SK-MEL-5 (cell line): ENCODE data around the gene SLF2. TPM values are rescaled to one million over a fixed set of nuclear protein-coding genes. Genes with fewer than 3 reads are reported as not detected.

Source experiments
- DNase-seq: peaks from one replicate; pipeline ENCODE4 v3.0.0-alpha.2; 2016; ENCODE audit warnings: low read depth, low spot score
- in situ Hi-C: cut with HindIII; loops from 2 replicates; pipeline ENCODE4 v1.10.0; 2016; ENCODE audit warnings: low sequenced_read_pairs, high pct_unique_total_duplicates, low pct_unique_long_range_greater_than_20kb
- total RNA-seq: library from RNA; depleted of rRNA; stranded (reverse); fragments of >200 nt; shearing (Covaris generic); gene quantifications from 2 replicates; pipeline ENCODE4 v1.2.3, GENCODE V29; 2014

The SLF2 gene
- total RNA-seq, 1 experiment from 2014 or later = 21.8 TPM

DNA sequence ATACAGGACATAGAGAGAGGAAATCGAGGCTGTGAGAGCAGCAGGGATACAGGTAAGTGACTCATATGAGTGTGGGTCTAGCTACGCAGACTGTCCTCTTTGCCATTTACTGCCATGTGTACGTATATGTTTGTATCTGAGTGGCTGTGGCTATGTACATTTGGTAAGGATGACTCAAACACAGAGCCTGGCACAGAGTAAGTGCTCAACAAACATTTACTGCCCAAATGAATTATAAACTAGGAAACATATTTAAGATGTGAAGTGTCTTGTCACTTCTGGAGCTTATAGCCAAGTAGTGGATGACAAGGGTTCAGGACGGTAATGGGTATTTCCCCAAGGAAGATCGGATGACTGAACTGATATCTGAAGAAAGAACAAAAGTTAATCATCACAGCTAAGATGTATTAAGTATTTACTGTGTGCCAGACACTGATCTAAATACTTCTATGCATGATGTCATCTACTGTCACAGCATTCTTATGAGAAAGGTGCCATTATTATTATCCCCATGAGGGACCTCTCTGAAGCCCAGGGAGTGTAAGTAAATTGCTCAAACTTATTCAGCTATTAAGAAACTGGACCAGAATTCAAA, 68.5 kb downstream of the SLF2 start:
- in situ Hi-C loops = no loop called here
- no peak for DNase-seq

DNA sequence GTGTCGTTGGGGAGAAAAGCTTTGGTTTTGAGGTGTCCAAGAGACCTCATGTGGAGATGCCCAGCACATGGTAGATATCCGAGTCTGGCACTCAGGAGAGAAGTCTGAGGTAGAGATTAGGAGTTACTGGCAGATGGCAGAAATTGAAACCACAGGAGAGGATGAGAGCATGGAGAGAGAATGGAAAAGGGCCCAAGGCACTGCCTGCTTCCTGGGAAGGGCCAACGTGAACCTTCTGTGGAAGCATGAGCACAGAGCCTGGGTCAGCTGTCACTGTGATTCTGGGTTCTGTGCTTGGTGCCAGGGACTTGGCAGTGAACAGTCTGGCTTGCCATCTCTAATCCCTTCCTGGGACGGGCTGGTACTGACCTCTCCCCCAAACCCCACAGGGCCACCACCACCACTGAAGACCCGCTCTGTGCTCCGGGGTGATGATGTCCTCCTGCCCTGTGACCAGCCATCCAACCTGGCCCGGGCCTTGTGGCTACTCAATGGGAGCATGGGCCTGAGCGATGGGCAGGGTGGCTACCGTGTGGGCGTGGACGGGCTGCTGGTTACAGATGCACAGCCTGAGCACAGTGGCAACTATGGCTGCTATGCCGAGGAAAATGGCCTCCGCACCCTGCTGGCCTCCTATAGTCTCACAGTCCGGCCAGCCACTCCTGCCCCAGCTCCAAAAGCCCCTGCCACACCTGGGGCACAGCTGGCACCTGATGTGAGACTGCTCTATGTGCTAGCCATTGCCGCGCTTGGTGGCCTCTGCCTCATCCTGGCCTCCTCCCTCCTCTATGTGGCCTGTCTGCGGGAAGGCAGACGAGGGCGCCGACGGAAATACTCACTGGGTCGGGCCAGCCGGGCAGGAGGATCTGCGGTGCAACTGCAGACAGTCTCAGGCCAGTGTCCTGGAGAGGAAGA, 70.4 kb downstream of the SLF2 start:
- in situ Hi-C loops = no loop called here
- no peak for DNase-seq

DNA sequence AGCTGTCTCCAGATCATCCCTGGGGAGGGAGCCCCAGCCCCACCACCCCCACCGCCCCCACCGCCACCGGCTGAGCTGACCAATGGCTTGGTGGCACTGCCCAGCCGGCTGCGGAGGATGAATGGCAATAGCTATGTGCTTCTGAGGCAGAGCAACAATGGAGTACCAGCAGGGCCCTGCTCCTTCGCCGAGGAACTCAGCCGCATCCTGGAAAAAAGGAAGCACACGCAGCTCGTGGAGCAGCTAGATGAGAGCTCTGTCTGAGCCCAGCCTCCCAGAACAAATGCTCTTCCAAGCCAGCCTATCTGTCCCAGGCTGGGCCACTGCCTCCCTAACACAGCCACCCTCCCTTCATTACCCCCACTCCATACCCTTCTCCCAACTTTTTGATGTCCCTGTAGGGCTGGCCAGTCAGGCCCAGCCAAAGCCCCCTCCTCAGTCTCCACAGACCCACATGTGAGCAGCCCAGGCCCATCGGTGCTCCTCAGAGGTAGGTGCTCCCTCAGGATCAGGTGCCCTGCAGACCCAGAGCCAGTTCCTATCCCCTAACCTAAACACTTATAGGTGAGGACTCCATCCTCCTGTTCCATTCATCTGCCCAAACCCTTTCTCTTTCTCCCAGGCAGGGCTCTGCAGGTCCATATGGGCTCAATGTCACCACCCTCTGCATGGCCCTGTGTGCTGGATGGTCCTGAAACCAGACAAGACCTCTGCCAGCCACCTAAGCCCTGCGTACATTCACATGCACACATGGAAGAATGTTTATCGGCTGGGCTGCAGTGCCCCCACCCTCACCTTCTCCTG, 71.3 kb downstream of the SLF2 start:
- in situ Hi-C loops = no loop called here
- DNase-seq = no peak

DNA sequence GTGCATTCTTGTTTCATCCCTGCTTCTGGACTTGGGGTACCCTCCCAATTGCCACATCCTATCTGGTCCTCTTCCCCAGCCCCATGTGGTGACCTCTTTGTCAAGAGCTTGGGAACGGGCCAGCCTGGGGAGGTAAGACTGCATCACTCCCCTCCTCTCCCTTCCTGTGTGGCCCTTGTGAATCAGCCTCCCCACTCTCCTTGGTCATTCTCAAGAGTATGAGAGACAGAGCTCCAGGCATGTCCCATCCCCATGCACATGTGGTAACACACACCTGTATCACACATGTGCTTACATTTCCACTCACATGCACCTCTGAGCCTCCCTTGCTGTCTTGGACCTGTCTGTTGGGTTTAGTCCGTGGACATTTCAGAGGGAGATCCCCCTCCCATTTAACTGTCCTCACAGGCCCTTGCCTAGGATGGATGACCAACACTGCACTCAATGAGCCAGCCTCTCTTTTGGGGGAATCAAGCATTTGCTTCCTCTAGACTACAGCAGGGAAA, 72.0 kb downstream of the SLF2 start:
- DNase-seq = no peak
- in situ Hi-C loops = no loop called here

DNA sequence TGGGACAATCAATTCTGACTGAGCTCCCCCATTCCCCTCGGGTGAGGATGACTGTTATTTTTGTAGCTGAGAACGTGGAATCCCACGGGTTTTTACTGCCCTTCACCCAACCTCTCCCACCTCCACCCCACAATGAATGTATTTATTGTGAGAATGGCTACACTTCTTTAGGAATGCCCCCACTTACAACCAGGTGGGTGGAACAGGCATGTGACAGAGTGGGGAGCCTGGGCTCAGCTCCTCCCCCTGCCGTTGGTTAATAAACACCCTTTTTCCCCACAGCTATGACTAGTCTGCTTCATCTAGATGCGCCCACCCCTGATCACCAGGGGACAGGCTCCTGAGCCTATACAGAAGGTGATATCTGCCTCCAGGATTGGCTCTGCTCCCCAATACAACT, 72.6 kb downstream of the SLF2 start:
- DNase-seq = no peak
- in situ Hi-C loops = no loop called here

DNA sequence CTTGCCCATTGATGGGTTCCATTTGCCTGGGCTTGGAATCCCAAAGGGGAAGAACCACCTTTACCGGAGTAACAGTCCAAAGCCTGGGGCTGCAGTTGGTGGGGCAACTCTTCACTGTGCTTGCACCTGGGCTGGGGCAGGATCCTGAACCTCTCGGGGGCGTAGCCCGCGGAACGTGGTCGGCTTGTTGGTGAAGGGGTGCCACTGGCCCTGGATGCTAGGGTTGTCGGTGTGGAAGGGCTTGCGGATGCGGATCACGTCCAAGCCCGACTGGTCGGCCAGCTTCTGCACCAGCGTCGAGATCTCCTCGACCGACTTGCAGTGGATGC, 73.8 kb downstream of the SLF2 start:
- DNase-seq = no peak
- in situ Hi-C loops = no loop called here

DNA sequence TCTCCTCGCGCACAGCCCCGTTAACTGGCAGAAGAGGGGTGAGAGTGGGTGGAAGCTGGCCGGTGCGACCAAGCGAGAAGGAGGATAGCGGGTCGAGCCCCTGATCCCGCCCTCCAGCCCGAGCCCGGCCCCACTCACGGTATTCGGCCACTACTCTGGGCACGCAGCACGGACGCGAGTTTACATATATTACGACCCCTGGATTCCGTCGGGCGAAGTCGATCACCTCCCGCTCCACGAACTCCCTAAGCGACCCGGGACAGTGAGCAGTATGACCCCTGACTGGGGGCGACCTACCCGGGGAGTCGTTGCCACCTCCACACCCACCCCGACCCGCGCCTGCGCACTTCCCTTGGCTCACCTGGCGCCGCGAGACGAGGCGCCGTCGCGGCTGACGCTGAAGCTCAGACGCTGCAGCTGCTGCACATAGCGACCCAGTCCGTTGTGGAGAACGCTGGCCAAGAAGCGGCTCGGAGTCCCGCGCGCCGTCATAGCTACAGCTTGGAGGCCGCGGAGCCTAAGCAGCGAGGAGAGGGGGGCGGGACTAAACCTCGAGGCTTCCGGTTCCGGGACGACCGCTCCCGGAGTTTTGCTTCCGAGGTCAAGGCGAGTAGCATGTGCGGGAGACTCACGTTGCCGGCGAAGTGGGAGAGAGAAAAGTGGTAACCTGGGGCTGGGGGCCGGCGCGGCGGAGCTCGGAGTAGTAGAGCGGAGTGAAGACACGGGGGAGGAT, 74.4 kb downstream of the SLF2 start, which contains the start of the genes MRPL43 and TWNK:
MRPL43 (minus strand) TSS at position 546 of the 733 bp plus-strand sequence; CDS start at position 492, 54 bp downstream.
TWNK (plus strand) TSS at position 592 of the 733 bp plus-strand sequence. CDS start 668 bp downstream, outside the sequence.
- in situ Hi-C loops = no loop called here

DNA sequence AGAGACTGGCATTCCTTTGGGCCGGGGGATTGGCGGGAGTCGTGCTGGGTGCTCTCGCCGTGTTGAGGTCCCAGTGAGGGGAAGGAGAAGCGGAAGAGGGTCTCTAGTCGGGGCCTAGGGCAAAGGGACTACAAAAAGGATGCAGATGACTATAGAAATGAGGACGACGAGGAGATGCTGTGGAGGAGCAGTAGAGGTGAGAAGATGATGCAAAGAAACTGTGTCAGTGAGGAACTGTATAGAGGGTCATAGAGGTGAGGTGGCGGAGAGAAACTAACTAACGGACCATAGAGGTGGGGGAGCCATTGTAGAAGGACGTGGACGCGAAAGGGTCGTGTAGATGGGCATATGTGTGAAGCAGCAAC, 74.9 kb downstream of the SLF2 start:
- DNase-seq = no peak
- in situ Hi-C loops = no loop called here

More for the DNA sequence above, 74.4 kb downstream of the SLF2 start, which contains the start of the genes MRPL43 and TWNK:
- DNase-seq = peak; percentile 71

DNA sequence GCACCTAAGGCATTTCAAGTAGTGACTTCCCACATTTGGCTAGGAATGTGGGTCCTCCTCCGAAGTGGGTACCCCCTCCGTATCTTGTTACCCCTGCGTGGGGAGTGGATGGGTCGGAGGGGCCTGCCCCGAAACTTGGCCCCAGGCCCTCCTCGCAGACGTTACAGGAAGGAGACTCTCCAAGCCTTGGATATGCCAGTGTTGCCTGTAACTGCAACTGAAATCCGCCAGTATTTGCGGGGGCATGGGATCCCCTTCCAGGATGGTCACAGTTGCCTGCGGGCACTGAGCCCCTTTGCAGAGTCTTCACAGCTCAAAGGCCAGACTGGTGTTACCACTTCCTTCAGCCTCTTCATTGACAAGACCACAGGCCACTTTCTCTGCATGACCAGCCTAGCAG, 75.4 kb downstream of the SLF2 start:
- in situ Hi-C loops = no loop called here
- no peak for DNase-seq

DNA sequence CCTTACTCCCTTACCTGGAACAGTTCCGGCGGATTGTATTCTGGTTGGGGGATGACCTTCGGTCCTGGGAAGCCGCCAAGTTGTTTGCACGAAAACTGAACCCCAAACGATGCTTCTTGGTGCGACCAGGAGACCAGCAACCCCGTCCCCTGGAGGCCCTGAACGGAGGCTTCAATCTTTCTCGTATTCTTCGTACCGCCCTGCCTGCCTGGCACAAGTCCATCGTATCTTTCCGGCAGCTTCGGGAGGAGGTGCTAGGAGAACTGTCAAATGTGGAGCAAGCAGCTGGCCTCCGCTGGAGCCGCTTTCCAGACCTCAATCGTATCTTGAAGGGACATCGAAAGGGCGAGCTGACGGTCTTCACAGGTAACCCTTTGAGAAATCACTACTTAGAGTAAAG, 76.3 kb downstream of the SLF2 start:
- in situ Hi-C loops = no loop called here
- no peak for DNase-seq

DNA sequence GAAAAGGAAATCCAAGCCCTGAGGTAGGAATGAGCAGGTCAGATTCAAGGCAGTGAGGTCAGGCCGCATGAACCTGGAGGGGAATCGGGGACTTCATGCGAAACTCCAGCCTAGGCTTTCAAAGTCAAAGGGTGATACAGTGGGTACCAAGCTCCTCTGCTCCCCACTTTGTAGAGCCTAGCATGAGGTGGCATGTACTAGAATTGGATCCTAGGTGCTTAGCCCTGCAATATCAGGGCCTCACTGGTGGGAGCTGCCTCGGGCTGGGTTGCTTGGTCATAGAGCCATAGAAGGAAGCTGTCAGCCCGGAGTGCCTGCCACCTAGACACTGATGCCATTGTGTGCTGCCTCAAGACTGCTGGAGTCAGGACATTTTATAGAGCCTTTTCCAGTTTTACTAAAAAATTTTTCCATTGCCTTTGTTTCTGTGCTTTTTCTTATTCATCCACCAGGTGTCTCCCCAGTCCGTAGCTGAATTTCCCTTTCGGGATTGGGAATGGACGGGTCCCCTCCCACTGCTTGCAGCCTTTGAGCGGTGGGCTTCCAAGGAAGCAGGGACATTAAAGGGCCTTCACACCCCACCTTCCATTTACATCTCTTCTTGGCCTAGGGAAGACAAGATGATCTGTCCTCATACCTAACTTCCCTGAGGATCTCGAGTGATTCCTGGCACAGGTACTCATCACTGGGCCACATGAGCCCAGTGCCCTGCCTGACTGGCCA, 81.4 kb downstream of the SLF2 start:
- in situ Hi-C loops = no loop called here
- peak; percentile 86 for DNase-seq

DNA sequence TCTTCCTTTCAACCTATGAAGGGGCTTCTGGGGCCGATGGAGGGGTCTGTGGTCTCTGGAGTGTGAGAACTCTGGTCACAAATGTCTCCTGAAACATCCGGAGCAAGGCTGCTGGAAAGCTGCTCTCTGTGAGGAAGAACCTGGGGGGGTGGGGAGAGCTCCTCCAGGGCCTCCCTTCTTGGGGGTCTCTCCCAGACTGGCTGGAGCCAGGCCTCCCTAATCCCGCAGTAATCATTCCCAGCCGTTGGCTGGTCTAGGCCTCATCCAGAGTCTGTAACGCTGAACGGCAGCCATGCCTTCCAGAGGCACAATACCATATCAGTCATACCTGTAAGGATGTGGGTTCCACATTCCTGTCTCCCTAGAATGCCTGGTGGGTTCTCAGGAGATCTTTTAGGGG, 82.4 kb downstream of the SLF2 start:
- no peak for DNase-seq
- in situ Hi-C loops = no loop called here

DNA sequence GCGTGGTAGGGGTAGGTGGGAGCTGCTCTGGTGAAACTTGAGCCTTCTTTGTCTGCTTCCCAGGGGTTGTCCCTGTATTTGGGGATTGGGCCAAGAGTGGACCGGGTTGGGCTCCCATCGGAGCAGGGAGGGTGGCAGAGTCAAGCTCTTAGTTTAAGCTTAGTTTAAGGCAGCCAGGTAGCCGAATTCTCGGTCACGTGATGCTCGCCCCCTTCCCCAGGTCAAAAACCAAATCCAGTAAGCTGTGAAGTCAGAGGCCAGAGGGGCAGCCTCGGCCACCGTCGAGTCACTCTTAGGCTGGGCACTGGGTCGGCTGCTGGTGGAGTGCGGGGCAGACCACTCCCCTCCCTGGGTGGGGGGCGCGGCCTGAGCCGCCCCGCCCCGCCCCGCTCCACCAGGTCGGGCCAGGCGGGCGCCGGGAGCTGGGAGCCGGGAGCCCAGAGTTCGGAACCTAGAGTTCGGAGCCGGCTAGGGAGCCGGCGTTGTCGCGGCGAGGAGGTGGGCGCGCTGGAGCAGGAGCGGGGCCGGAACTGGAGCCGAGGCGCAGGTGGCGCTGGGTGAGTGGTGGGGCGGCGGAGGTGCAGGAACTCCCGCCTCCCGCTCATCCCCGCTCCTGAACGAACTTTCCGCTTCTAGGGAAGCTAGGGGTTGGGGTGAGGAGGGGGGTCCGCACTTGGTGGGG, 84.1 kb downstream of the SLF2 start:
- in situ Hi-C loops = no loop called here
- no peak for DNase-seq

DNA sequence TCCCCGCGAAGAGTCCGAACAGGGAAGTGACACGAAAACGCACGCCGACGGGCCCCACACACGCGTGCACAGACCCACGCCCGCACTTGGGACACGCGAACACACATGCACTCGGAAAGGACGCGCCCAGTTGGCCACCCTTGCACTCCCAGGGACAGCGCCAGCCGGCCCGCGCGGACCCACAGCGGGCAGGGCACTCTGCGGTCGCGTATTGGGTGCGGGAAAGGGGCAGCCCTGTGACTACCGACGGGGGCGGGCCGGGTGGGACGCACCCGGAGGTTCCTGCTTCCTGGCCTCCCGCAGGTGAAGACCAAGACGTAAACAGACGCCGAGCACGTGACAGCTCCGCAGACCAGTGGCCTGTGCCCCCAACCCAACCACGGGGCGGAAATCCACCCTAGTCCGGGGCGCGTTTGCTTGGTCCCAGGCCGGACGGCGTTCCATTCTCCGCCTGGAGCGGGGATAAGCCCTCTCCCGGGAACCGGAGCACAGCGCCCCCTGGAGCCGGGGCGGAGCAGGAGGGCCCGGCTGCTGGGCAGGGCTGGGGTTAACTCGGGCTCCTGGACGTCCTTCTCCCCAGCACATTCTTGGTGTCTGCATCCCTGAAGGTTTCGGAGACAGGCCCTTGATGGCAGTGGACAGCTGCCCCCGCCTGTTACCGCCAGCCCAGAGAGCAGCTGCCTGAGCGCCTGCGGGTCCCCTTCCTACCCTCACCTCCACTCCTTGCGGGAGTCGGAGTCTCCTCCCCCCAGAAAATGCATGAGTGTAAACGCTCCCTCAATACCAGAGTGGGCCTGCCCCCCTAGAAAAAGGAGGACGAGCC, 84.8 kb downstream of the SLF2 start:
- in situ Hi-C loops = no loop called here
- peak; percentile 69 for DNase-seq

DNA sequence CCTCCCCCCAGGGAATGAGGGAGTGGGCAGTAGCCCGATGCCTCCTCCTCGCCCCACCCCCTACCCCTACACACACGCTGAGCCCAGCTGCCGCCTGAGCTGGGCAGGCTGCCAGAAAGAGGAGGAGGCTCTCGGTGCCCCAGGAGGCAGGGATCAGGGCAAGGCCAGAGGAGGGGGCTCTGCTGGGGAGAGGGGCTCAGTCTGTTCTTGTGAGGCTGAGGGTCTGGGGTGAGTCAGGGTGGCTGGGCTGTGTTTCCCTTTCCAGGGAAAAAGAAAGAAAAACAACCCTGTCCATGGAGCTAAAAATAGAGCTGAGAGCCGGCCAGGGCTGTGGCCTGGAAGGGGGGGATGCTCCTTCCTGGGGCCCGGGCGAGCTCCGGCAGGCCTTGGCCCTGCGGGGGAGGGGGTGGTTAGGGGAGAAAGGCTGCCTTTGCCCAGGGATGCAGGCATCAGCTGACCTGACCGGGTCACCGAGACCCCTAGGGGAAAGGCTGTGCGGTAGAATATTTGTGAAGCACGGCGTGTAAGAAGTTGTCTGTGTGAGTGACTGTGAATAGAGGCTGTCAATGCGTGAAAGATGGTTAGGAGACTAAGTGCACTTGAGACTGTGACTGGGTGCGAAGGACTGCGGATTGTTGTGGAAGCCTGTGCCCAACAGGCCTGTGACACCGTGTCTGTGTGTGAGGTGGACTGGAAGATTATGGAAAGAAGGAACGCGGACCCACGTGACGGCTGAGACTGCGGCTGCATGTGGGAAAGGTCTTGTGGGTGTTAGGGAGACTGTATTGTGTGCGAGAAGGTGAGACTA, 85.6 kb downstream of the SLF2 start:
- in situ Hi-C loops = no loop called here
- peak; percentile 82 for DNase-seq
